ENCODE results near the gene FOLR1.
"Not testable (repeated sequence)": the region's sequence is repeated elsewhere in the genome, so short reads cannot be mapped to it uniquely, and the experiment has no call there.

FOLR1 gene

GRCh38 chr11:72191961-72192381 lies at the start of gene FOLR1:
Gene FOLR1 (plus strand): TSS chr11:72192140. CDS start chr11:72192174, 34 bp downstream.
- in situ Hi-C loops (cut with HindIII; ENCODE audit: low sequenced_read_pairs), result no loop called here

DNA sequence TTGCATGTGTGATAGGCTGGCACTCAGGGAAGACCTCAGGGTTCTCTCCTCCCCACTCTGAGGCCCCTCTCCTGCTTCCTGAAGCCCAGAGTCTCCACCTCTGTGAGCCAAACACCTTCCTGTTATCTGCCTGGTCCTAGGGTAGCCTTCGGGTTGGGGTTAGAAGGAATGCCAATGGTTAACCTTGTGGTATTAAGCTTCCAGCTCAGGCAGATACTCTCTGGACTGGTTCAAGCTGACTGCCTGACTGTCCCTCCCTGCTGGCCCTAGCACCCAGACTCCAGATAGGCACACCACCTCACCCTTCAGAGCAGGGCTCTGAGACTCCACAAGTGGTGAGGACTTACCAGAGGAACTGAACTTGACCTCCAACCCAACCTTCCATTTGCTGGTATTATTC lies 49.4 kb upstream of the FOLR1 start:
- in situ Hi-C loops (cut with HindIII; ENCODE audit: low sequenced_read_pairs), result not testable (repeated sequence)

DNA sequence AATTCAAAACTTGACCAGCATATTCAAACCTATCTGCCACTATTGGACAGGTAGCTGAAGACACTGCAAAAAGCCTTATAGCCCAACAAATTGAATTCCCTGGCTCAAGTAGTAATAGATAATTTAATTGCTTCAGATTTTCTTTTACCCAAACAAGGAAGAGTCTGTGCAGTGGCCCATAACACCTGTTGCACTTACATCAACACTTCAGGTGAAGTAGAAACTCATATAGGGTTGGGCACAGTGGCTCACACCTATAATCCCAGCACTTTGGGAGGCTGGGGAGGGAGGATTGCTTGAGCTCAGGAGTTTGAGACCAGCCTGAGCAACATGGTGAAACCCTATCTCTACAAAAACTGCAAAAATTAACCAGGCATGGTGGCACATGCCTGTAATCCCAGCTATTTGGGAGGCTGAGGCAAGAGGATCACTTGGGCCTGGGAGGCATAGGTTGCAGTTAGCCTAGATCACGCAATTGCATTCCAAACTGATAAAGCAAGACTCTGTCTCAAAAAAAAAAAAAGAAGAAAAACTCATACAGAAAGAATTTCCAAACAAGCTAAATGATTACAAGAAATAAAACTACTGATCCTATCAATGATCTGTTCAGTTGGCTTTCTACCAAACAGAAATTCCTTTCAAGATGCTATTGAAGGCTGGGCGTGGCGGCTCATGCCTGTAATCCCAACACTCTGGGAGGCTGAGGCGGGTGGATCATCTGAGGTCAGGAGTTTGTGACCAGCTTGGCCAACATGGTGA lies 47.0 kb upstream of the FOLR1 start:
- in situ Hi-C loops (cut with HindIII; ENCODE audit: low sequenced_read_pairs), result no loop called here

- in situ Hi-C loops (cut with HindIII; ENCODE audit: low sequenced_read_pairs), result no loop called here
Observed at GRCh38 chr11:72146625-72147024, 45.3 kb upstream of the FOLR1 start.

- in situ Hi-C loops (cut with HindIII; ENCODE audit: low sequenced_read_pairs), result no loop called here
Observed at GRCh38 chr11:72150882-72151281, 41.1 kb upstream of the FOLR1 start.

GRCh38 chr11:72153874-72154273 lies 38.1 kb upstream of the FOLR1 start:
- in situ Hi-C loops (cut with HindIII; ENCODE audit: low sequenced_read_pairs), result not testable (repeated sequence)

- in situ Hi-C loops (cut with HindIII; ENCODE audit: low sequenced_read_pairs), result no loop called here
Observed at GRCh38 chr11:72154816-72155215, 37.1 kb upstream of the FOLR1 start.

- in situ Hi-C loops (cut with HindIII; ENCODE audit: low sequenced_read_pairs), result no loop called here
Observed at GRCh38 chr11:72155751-72156150, 36.2 kb upstream of the FOLR1 start.

GRCh38 chr11:72157131-72157530 lies 34.8 kb upstream of the FOLR1 start:
- in situ Hi-C loops (cut with HindIII; ENCODE audit: low sequenced_read_pairs), result no loop called here

DNA sequence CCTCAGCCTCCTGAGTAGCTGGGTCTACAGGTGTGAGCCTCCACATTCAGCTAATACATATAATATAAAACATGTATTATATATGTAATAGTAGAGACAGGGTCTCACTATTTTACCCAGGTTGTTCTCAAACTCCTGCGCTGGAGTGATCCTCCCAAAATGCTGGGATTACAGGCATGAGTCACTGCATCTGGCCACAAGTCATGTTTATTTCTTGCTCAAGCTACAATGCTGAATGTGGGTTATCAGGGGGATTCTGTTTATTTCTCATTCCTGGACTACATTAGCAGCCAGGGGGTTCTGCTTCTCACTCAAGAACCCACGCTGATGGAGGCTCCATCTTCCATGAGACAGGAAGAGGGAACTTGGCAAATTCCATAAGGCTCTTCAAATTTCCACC lies 31.6 kb upstream of the FOLR1 start:
- in situ Hi-C loops (cut with HindIII; ENCODE audit: low sequenced_read_pairs), result no loop called here

GRCh38 chr11:72162891-72163492 lies 28.9 kb upstream of the FOLR1 start:
- in situ Hi-C loops (cut with HindIII; ENCODE audit: low sequenced_read_pairs), result no loop called here

- in situ Hi-C loops (cut with HindIII; ENCODE audit: low sequenced_read_pairs), result not testable (repeated sequence)
Observed at GRCh38 chr11:72164187-72164586, 27.8 kb upstream of the FOLR1 start.

DNA sequence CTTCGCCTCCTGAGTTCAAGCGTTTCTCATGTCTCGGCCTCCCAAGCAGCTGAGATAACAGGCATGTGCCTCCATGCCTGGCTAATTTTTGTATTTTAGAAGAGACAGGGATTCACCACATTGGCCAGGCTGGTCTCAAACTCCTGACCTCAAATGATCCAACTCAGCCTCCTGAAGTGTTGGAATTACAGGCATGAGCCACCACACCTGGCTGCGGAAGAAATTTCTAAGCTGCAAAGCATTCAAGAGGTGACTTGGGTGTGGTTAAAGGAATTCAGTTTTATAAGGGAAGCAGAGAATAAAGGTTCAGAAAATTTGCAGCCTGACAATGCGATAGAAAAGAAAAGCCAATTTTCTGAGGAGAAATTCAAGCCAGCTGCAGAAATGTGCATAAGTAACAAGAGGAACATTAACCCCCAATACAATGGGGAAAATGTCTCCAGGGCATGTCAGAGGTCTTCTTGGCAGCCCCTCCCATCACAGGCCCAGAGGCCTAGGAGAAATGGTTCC lies 22.8 kb upstream of the FOLR1 start:
- in situ Hi-C loops (cut with HindIII; ENCODE audit: low sequenced_read_pairs), result not testable (repeated sequence)

GRCh38 chr11:72169754-72170153 lies 22.2 kb upstream of the FOLR1 start:
- in situ Hi-C loops (cut with HindIII; ENCODE audit: low sequenced_read_pairs), result not testable (repeated sequence)

DNA sequence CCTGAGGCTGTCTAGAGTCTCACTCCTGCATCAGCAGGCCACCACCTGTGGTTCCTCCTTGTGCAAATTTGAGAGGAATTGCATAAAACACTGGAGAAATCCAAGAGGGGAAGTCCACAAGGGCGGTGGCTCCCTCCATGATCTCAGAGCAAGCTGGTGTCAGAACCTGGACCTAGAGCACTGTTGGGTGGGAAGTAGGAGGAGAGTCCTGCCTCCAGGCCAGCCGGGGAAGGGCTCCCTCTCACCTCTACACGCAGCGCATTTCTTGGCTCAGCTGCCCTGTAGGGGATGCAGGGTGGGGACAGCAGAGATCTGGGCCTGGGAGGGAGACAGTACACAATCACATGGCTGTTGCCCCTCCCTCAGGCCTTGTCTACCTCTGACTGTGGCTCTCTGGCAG lies 19.9 kb upstream of the FOLR1 start:
- in situ Hi-C loops (cut with HindIII; ENCODE audit: low sequenced_read_pairs), result not testable (repeated sequence)

GRCh38 chr11:72173291-72173690 lies 18.6 kb upstream of the FOLR1 start:
- in situ Hi-C loops (cut with HindIII; ENCODE audit: low sequenced_read_pairs), result no loop called here

GRCh38 chr11:72174302-72175070 lies 17.5 kb upstream of the FOLR1 start:
- in situ Hi-C loops (cut with HindIII; ENCODE audit: low sequenced_read_pairs), result no loop called here

DNA sequence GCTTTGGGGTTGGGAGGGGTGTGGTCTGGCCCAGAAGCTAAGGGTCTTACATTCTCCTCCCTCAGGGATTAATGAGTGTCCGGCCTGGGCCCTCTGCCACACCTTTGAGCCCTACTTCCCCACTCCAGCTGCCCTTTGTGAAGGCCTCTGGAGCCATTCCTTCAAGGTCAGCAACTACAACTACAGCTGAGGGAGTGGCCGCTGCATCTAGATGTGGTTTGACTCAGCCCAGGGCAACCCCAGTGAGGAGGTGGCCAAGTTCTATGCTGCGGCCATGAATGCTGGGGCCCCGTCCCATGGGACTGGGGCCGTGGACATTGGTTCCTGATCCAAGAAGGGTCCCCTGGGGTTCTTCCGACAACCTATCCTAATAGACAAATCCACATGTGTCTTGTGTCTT lies 14.3 kb upstream of the FOLR1 start:
- in situ Hi-C loops (cut with HindIII; ENCODE audit: low sequenced_read_pairs), result no loop called here

GRCh38 chr11:72179049-72179803 lies 12.7 kb upstream of the FOLR1 start:
- in situ Hi-C loops (cut with HindIII; ENCODE audit: low sequenced_read_pairs), result no loop called here

- in situ Hi-C loops (cut with HindIII; ENCODE audit: low sequenced_read_pairs), result no loop called here
Observed at GRCh38 chr11:72179804-72180396, 12.0 kb upstream of the FOLR1 start.

All from DLD1 (cell line).